GM18907 (cell line): ENCODE measurements around the gene FBXL4.
"Not testable (repeated sequence)": the region's sequence is repeated elsewhere in the genome, so short reads cannot be mapped to it uniquely, and the experiment has no call there.

Experiments
- ATAC-seq: cut with Tn5 transposase; IDR thresholded peaks from one replicate; pipeline ENCODE4 v1.9.1; 2021; ENCODE audit warnings: mild to moderate bottlenecking, moderate library complexity; ENCODE audit not compliant: unreplicated experiment

Gene FBXL4

GRCh38 chr6:98946266-98946878 lies 1.4 kb downstream of the FBXL4 start:
- no peak for ATAC-seq

GRCh38 chr6:98945311-98946115 lies 2.2 kb downstream of the FBXL4 start:
- no peak for ATAC-seq

- ATAC-seq, result no peak
Observed at GRCh38 chr6:98944598-98945081, 3.1 kb downstream of the FBXL4 start.

- no peak for ATAC-seq
Observed at GRCh38 chr6:98944168-98944567, 3.6 kb downstream of the FBXL4 start.

- ATAC-seq, result no peak
Observed at GRCh38 chr6:98942263-98942803, 5.4 kb downstream of the FBXL4 start.

GRCh38 chr6:98941319-98941718 lies 6.4 kb downstream of the FBXL4 start:
- ATAC-seq, result no peak

GRCh38 chr6:98937351-98937750 lies 10.4 kb downstream of the FBXL4 start:
- no peak for ATAC-seq

GRCh38 chr6:98932381-98932780 lies 15.4 kb downstream of the FBXL4 start:
- no peak for ATAC-seq

- no peak for ATAC-seq
Observed at GRCh38 chr6:98931696-98932095, 16.1 kb downstream of the FBXL4 start.

GRCh38 chr6:98929498-98930060 lies 18.2 kb downstream of the FBXL4 start:
- peak; percentile 49 for ATAC-seq

- ATAC-seq, result no peak
Observed at GRCh38 chr6:98928688-98929087, 19.1 kb downstream of the FBXL4 start.

GRCh38 chr6:98927534-98927933 lies 20.2 kb downstream of the FBXL4 start:
- ATAC-seq, result no peak

- no peak for ATAC-seq
Observed at GRCh38 chr6:98925831-98926230, 21.9 kb downstream of the FBXL4 start.

GRCh38 chr6:98924647-98925046 lies 23.1 kb downstream of the FBXL4 start:
- no peak for ATAC-seq

- peak; percentile 91 for ATAC-seq
Observed at GRCh38 chr6:98920904-98921431, 26.8 kb downstream of the FBXL4 start.

GRCh38 chr6:98910946-98911345 lies 36.8 kb downstream of the FBXL4 start:
- not testable (repeated sequence) for ATAC-seq

- no peak for ATAC-seq
Observed at GRCh38 chr6:98909236-98909635, 38.5 kb downstream of the FBXL4 start.

GRCh38 chr6:98906342-98906741 lies 41.4 kb downstream of the FBXL4 start:
- ATAC-seq, result not testable (repeated sequence)

- no peak for ATAC-seq
Observed at GRCh38 chr6:98905759-98906158, 42.0 kb downstream of the FBXL4 start.

GRCh38 chr6:98904096-98904495 lies 43.6 kb downstream of the FBXL4 start:
- no peak for ATAC-seq

GRCh38 chr6:98900706-98901105 lies 47.0 kb downstream of the FBXL4 start:
- no peak for ATAC-seq
